ENCODE data around the gene S100A1. TPM values are rescaled to one million over a fixed set of nuclear protein-coding genes. Genes with fewer than 3 reads are reported as not detected.

The S100A1 gene
- total RNA-seq, 3 donors from 2014 or later (not counting 1 experiment from before 2014, with no cell fraction given), result not detected

DNA sequence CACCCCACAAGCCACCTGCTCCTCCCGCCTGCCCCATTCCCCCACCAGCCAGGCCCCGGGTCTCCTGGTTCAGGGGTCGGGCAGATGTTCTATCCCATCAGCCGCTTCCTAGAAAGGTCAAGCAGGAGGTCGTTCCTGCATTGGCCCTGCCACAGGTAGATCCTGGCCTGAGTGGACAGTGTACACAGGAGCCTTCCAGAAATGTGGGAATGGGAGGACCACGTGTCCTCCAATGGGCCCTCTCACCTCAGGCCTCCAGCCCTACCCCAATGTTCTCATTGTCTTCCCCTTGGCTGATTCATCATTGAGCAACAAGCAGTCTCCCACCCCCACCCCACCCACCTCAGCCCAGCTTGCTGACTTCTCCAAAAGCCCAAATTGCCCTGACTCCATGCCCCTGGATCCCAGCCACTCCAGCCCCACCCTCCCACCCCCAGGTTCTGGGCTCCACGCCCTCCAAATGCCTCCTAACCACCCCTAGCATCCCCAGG, 17.4 kb upstream of the S100A1 start:
- intact Hi-C loops (cut with micrococcal nuclease), result no loop called here
- Histone ChIP-seq H3K36me3 (ENCODE audit: control insufficient read depth, insufficient read depth, low read length) (no peaks in the 10 kb centered on the region), H3K27ac (ENCODE audit: low read length) (no peak overlapping the region), H3K27me3 (ENCODE audit: control insufficient read depth, insufficient read depth, low read length) (no peaks in the 10 kb centered on the region), H3K4me3 (ENCODE audit: low read length) (no peak overlapping the region), H3K9me3 (ENCODE audit: control insufficient read depth, insufficient read depth, low read length) (no peaks in the 10 kb centered on the region), H3K4me1 (ENCODE audit: control insufficient read depth, insufficient read depth, low read length) (peaks cover 3% of the 10 kb centered on the region)
- Mint-ChIP-seq H3K36me3 (no peaks in the 10 kb centered on the region), H3K4me1 (no peaks in the 10 kb centered on the region), H3K4me3 (no peak overlapping the region), H3K27ac (no peak overlapping the region), H3K27me3 (ENCODE audit: low read depth in 2 of 2) (no peaks in the 10 kb centered on the region), H3K9me3 (no peaks in the 10 kb centered on the region)
- no peak for ATAC-seq
- WGBS (ENCODE audit: insufficient coverage), result 87% methylated on average over 7 of the region's 7 CpGs
- no peak for DNase-seq
- TF ChIP-seq, protein P1, sequence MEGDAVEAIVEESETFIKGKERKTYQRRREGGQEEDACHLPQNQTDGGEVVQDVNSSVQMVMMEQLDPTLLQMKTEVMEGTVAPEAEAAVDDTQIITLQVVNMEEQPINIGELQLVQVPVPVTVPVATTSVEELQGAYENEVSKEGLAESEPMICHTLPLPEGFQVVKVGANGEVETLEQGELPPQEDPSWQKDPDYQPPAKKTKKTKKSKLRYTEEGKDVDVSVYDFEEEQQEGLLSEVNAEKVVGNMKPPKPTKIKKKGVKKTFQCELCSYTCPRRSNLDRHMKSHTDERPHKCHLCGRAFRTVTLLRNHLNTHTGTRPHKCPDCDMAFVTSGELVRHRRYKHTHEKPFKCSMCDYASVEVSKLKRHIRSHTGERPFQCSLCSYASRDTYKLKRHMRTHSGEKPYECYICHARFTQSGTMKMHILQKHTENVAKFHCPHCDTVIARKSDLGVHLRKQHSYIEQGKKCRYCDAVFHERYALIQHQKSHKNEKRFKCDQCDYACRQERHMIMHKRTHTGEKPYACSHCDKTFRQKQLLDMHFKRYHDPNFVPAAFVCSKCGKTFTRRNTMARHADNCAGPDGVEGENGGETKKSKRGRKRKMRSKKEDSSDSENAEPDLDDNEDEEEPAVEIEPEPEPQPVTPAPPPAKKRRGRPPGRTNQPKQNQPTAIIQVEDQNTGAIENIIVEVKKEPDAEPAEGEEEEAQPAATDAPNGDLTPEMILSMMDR (IDR thresholded peaks at IDR 0.05), result no peak

DNA sequence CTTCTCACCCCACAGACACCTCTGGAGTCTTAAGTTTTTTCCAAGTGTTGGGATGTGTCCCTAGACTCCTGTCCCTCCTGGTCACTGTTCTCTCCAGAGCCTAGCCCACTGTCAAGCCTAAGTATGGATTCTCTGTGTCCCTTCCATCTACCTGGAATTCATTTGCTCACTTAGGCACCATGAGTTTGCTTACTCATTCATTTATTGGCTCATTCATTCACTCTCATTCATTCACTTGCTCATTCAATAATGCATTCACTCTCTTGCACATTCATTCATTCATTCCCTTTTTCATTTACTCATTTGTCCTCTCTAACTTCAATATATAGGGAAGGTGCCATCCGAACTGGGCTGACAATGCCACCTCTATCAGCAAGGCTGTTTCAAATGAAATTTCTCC, 16.9 kb upstream of the S100A1 start:
- Histone ChIP-seq H3K4me3 (ENCODE audit: low read length) (no peak overlapping the region), H3K9me3 (ENCODE audit: control insufficient read depth, insufficient read depth, low read length) (no peaks in the 10 kb centered on the region), H3K27me3 (ENCODE audit: control insufficient read depth, insufficient read depth, low read length) (no peaks in the 10 kb centered on the region), H3K4me1 (ENCODE audit: control insufficient read depth, insufficient read depth, low read length) (peaks cover 3% of the 10 kb centered on the region), H3K27ac (ENCODE audit: low read length) (no peak overlapping the region), H3K36me3 (ENCODE audit: control insufficient read depth, insufficient read depth, low read length) (no peaks in the 10 kb centered on the region)
- no peak for DNase-seq
- no peaks in the 10 kb centered on the region for H3K4me1 Mint-ChIP-seq
- H3K27me3 Mint-ChIP-seq (ENCODE audit: low read depth in 2 of 2), result no peaks in the 10 kb centered on the region
- ATAC-seq, result no peak
- no peak overlapping the region for H3K4me3 Mint-ChIP-seq
- H3K27ac Mint-ChIP-seq, result no peak overlapping the region
- H3K9me3 Mint-ChIP-seq, result no peaks in the 10 kb centered on the region
- WGBS (ENCODE audit: insufficient coverage), result 94% methylated on average over 1 of the region's 1 CpG
- TF ChIP-seq, protein P1 (IDR thresholded peaks at IDR 0.05), result no peak
- H3K36me3 Mint-ChIP-seq, result no peaks in the 10 kb centered on the region
- intact Hi-C loops (cut with micrococcal nuclease), result no loop called here

DNA sequence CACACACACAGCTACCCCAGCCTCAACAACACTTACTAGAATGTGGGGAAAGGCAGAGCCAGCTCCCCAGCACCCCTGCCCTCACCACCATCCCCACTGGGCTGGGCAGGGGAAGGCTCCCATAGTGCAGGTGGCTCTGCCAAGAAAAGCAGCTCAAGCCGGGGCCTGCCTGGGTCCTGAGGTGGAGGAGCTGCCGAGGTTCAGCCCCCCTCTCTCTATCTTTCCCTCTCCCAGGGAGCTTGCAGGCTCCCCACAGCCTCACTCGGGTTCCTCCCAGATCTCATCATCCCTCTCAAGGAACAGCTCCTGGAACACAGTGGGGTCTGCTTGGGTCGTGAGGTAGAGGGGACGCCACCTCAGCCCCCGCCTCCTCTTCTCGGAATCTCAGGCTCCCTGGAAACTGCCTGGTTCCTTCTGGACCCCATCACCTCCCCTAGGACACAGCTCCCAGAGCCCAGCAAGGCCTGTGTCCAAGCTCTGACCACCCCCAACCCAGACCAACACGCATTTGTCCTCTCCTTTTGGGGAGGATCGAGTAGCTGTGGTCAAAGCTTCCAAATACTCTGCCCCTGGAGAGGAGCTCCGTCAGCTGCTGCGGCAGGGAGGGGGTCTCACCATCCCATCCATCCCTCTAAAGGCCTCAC, 16.0 kb upstream of the S100A1 start:
- Histone ChIP-seq H3K9me3 (ENCODE audit: control insufficient read depth, insufficient read depth, low read length) (no peaks in the 10 kb centered on the region), H3K4me1 (ENCODE audit: control insufficient read depth, insufficient read depth, low read length) (peaks cover 3% of the 10 kb centered on the region), H3K4me3 (ENCODE audit: low read length) (no peak overlapping the region), H3K27me3 (ENCODE audit: control insufficient read depth, insufficient read depth, low read length) (no peaks in the 10 kb centered on the region), H3K36me3 (ENCODE audit: control insufficient read depth, insufficient read depth, low read length) (no peaks in the 10 kb centered on the region), H3K27ac (ENCODE audit: low read length) (no peak overlapping the region)
- H3K27me3 Mint-ChIP-seq (ENCODE audit: low read depth in 2 of 2), result no peaks in the 10 kb centered on the region
- no peaks in the 10 kb centered on the region for H3K36me3 Mint-ChIP-seq
- TF ChIP-seq, protein P1 (IDR thresholded peaks at IDR 0.05), result no peak
- no peak for ATAC-seq
- no peaks in the 10 kb centered on the region for H3K4me1 Mint-ChIP-seq
- no peak overlapping the region for H3K27ac Mint-ChIP-seq
- no peak for DNase-seq
- intact Hi-C loops (cut with micrococcal nuclease), result no loop called here
- H3K4me3 Mint-ChIP-seq, result no peak overlapping the region
- 90% methylated on average over 10 of the region's 11 CpGs for WGBS (ENCODE audit: insufficient coverage)
- no peaks in the 10 kb centered on the region for H3K9me3 Mint-ChIP-seq

All from natural killer cell (primary cell).